Measurements from ENCODE around the gene RANGRF. TPM values are rescaled to one million over a fixed set of nuclear protein-coding genes. Genes with fewer than 3 reads are reported as not detected.

RANGRF gene
- total RNA-seq, 1 donor from 2014 or later: 8.4 TPM

GRCh38 chr17:8273884-8274444 lies 14.5 kb upstream of the RANGRF start:
- no peak for DNase-seq (ENCODE audit: low spot score)

GRCh38 chr17:8274816-8275215 lies 13.7 kb upstream of the RANGRF start:
- no peak for DNase-seq (ENCODE audit: low spot score)

- DNase-seq (ENCODE audit: low spot score): no peak
These were observed 12.8 kb upstream of the RANGRF start for GRCh38 chr17:8275421-8276290.

- no peak for DNase-seq (ENCODE audit: low spot score)
These were observed 11.2 kb upstream of the RANGRF start for GRCh38 chr17:8277317-8277716.

GRCh38 chr17:8282345-8282744 lies 6.1 kb upstream of the RANGRF start:
- no peak for DNase-seq (ENCODE audit: low spot score)

- DNase-seq (ENCODE audit: low spot score): no peak
These were observed 5.1 kb upstream of the RANGRF start for GRCh38 chr17:8283356-8283755.

- no peak for DNase-seq (ENCODE audit: low spot score)
These were observed 4.3 kb upstream of the RANGRF start for GRCh38 chr17:8284126-8284525.

- DNase-seq (ENCODE audit: low spot score): no peak
These were observed 2.9 kb upstream of the RANGRF start for GRCh38 chr17:8285270-8286181.

GRCh38 chr17:8287651-8288335 lies 677 bp upstream of the RANGRF start:
- DNase-seq (ENCODE audit: low spot score): no peak

GRCh38 chr17:8289103-8289397 lies 580 bp downstream of the RANGRF start:
- DNase-seq (ENCODE audit: low spot score): no peak

- no peak for DNase-seq (ENCODE audit: low spot score)
These were observed 1.6 kb downstream of the RANGRF start for GRCh38 chr17:8290043-8290442.

GRCh38 chr17:8292639-8293395 lies 4.3 kb downstream of the RANGRF start:
- DNase-seq (ENCODE audit: low spot score): no peak

GRCh38 chr17:8294361-8294760 lies 5.9 kb downstream of the RANGRF start:
- DNase-seq (ENCODE audit: low spot score): no peak

GRCh38 chr17:8294814-8295316 lies 6.4 kb downstream of the RANGRF start:
- DNase-seq (ENCODE audit: low spot score): no peak

- DNase-seq (ENCODE audit: low spot score): no peak
These were observed 11.8 kb downstream of the RANGRF start for GRCh38 chr17:8300226-8300625.

GRCh38 chr17:8300627-8301242 lies 12.3 kb downstream of the RANGRF start:
- peak; percentile 61 for DNase-seq (ENCODE audit: low spot score)

GRCh38 chr17:8310601-8311123 lies 22.2 kb downstream of the RANGRF start:
- DNase-seq (ENCODE audit: low spot score): no peak

GRCh38 chr17:8311131-8311790 lies 22.8 kb downstream of the RANGRF start:
- DNase-seq (ENCODE audit: low spot score): no peak

- no peak for DNase-seq (ENCODE audit: low spot score)
These were observed 23.8 kb downstream of the RANGRF start for GRCh38 chr17:8312251-8312650.
